GM12891 (cell line): ENCODE data around the gene TACC2.

Experiments
- DNase-seq: peaks from one replicate; pipeline ENCODE4 v3.0.0; 2011; ENCODE audit warnings: low spot score; ENCODE audit not compliant: insufficient read length
- FAIRE-seq: peaks from 2 replicates; lab custom pipeline; 2011; peaks lifted over from hg19 to GRCh38; lab: Jason Lieb, UNC
- PAX5 ChIP-seq: IDR thresholded peaks from 2 replicates; pipeline ENCODE4 v1.6.1; 2011; ENCODE audit warnings: low read length, moderate library complexity, mild to moderate bottlenecking; ENCODE audit not compliant: insufficient read depth, severe bottlenecking
- POLR2A ChIP-seq: IDR thresholded peaks from 2 replicates; pipeline ENCODE4 v1.6.1; 2011; ENCODE audit warnings: low read depth, low read length, control low read depth
- POLR2AphosphoS5 ChIP-seq: IDR thresholded peaks from 2 replicates; pipeline ENCODE4 v1.6.1; 2011; ENCODE audit warnings: low read depth, low read length, control low read depth
- POU2F2 ChIP-seq: IDR thresholded peaks from 2 replicates; pipeline ENCODE4 v1.6.1; 2011; ENCODE audit warnings: low read depth, mild to moderate bottlenecking, control low read depth, low read length, moderate library complexity
- SPI1 ChIP-seq: IDR thresholded peaks from 2 replicates; pipeline ENCODE4 v1.6.1; 2011; ENCODE audit warnings: low read depth, low read length, control low read depth
- TAF1 ChIP-seq: IDR thresholded peaks from 2 replicates; pipeline ENCODE4 v1.6.1; 2011; ENCODE audit warnings: low read depth, low read length, control low read depth

Gene TACC2

DNA sequence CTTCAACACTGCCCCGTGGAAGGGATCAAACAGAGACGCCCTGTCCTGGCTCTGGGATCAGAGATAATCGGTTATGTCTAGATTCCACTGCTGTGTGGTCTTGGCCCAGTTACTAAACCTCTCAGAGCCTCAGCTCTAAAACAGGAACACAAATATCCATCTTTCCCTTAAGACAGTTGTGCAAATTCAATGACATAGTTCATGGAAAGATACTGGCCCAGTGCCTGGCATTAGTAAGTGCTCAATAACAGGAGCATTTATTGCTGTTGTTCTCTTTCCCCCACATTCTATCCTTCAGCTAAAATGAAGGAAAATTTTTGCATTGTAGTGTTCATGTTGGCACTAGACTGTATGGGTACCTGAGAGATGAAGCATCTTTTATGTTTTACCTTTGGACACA is 58.6 kb downstream of the TACC2 start:
- TF ChIP-seq POU2F2 (no peak), PAX5 (no peak), TAF1 (no peak), POLR2AphosphoS5 (no peak), POLR2A (no peak), SPI1 (no peak)
- FAIRE-seq, result no peak

DNA sequence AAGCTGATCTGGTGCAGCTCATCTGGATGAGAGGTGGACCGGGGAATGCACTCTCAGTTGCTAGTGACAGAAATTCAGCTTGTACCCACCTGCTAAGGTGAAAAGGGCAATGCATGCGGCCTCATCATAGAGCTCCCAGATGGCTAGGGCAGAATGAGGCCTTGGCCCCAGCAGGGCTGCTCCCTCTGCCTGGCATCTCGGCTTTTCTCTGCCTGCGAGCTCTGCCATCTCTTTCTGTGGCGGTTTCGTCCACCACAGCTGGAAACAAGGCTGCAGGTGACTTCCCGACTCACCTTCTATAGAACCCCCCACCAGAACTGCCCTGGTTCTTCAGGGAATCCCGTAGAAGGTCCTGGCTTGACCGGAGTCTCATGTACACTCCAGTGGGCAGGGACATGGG is 60.1 kb downstream of the TACC2 start:
- TF ChIP-seq TAF1, result no peak
- no peak for TF ChIP-seq PAX5
- no peak for TF ChIP-seq POLR2AphosphoS5
- no peak for TF ChIP-seq SPI1
- no peak for TF ChIP-seq POU2F2
- FAIRE-seq (no peak), DNase-seq (no peak)

More for the DNA sequence above, 58.6 kb downstream of the TACC2 start:
- DNase-seq, result no peak

DNA sequence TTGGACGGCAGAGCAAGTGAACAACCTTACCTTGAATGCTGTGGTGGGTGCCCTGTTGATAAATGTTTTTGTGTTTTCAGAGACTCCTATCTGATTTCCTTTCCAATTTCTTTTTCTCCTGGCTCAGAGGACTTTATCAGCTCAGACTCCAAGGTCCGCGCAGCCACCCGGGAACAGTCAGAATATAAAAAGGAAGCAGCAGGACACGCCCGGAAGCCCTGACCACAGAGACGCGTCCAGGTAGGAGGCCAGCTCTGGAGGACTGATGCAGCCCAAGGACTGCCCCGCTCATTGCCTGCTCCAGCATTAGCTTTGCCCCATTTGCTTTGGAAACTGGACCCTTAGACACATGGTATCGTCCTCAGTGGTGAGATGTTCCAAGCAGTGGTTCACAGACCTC is 61.3 kb downstream of the TACC2 start:
- TF ChIP-seq TAF1, result no peak
- TF ChIP-seq SPI1, result no peak
- no peak for TF ChIP-seq POLR2AphosphoS5
- no peak for TF ChIP-seq POU2F2
- TF ChIP-seq POLR2A, result no peak
- FAIRE-seq (no peak), DNase-seq (no peak)

DNA sequence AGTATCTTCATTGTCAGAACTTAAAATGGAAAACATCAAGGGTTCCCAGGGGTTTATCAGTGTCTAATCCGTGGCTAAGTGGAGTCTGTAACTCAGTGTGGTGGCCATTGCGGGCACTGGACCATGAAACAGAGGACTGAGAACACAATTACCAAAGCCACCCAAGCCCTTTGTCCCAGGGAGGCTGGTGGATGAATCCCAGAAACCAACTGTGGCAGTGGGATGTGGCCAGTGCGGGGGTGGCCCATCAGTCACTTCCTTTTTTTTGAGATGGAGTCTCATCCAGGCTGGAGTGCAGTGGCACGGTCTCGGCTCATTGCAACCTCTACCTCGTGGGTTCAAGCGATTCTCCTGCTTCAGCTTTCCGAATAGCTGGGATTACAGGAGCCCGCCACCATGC is 61.8 kb downstream of the TACC2 start:
- TF ChIP-seq POU2F2, result no peak
- no peak for TF ChIP-seq POLR2A
- no peak for TF ChIP-seq PAX5
- no peak for TF ChIP-seq TAF1
- TF ChIP-seq SPI1, result no peak
- TF ChIP-seq POLR2AphosphoS5, result no peak
- FAIRE-seq, result no peak
- DNase-seq, result no peak

DNA sequence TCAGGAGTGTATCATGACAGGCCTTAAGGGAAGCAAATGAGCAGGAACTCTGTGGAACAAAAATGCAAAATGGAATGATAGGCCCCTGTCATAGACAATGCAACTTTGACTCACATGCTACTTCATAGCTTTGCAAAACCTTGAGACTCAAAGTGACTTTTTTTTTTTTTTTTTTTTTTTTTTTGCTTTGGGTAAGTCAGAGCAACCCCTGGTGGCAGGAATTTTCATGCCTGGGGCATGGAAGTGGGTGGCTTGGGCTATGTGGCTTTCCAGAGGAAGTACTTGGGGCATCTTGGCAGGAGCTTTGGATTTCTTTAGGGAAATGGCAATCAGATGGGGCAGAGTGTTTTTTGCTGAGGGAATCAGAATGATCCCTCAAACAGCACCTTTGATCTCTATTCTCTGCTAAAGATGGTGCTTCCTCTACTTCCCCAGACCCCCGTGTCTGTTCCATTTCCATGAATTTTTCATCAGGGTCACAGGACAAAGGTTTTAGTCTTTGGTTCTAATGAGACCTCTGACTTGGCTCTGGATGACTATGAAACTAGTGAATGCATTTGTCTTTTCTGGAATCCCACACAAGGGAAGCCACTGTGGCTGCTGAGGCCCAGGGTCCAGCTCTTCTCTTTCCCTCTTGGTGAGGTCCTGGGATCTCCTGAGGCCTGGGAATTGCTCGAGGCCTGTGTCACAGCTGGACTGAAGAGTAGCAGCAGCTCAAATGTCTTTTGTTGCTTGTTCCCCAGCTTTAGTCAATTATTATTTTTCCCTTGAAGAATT is 62.8 kb downstream of the TACC2 start:
- DNase-seq, result no peak
- no peak for FAIRE-seq
- TF ChIP-seq POLR2AphosphoS5 (no peak), SPI1 (no peak), POU2F2 (no peak), POLR2A (no peak), PAX5 (no peak), TAF1 (no peak)

DNA sequence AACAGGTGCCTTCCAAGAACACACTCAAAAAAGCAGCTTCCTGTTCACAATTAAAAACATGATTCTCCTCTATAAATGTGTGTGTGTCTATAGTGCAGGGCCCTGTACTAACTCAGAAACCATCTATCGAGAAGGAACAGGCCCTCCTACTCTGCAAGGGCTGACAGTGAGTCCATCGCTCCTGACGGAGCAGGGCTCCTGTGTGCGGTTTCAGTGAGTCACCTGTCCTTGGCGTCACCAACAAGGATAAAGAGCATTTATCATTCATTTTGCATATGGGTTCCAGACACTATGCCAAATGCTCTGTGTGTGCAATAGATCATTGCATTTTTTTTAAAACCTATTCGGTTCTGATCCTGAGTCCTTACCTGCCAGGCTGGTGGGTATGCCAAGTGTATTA is 63.7 kb downstream of the TACC2 start:
- no peak for TF ChIP-seq POLR2A
- TF ChIP-seq PAX5, result no peak
- no peak for TF ChIP-seq POLR2AphosphoS5
- TF ChIP-seq SPI1, result no peak
- no peak for TF ChIP-seq TAF1
- TF ChIP-seq POU2F2, result no peak

DNA sequence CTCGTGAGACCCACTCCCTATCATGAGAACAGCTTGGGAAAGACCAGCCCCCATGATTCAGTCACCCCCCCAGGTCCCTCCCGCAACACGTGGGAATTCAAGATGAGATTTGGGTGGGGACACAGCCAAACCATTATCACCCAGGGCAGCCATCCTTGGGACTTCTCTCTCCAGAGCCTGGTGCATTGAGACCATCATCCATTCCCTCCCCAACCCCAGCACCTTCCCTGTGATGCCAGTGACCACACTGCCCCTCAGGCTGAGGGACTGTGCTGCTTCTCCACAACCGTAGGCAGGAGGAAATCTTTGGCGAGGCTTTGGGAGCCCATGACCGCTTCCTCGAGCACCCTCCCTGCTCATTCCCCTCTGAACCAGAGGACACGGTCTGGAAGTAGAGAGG is 64.4 kb downstream of the TACC2 start:
- no peak for DNase-seq
- no peak for FAIRE-seq
- TF ChIP-seq PAX5 (no peak), POLR2A (no peak), SPI1 (no peak), POLR2AphosphoS5 (no peak), TAF1 (no peak), POU2F2 (no peak)

More for the DNA sequence above, 63.7 kb downstream of the TACC2 start:
- no peak for FAIRE-seq
- DNase-seq, result no peak

DNA sequence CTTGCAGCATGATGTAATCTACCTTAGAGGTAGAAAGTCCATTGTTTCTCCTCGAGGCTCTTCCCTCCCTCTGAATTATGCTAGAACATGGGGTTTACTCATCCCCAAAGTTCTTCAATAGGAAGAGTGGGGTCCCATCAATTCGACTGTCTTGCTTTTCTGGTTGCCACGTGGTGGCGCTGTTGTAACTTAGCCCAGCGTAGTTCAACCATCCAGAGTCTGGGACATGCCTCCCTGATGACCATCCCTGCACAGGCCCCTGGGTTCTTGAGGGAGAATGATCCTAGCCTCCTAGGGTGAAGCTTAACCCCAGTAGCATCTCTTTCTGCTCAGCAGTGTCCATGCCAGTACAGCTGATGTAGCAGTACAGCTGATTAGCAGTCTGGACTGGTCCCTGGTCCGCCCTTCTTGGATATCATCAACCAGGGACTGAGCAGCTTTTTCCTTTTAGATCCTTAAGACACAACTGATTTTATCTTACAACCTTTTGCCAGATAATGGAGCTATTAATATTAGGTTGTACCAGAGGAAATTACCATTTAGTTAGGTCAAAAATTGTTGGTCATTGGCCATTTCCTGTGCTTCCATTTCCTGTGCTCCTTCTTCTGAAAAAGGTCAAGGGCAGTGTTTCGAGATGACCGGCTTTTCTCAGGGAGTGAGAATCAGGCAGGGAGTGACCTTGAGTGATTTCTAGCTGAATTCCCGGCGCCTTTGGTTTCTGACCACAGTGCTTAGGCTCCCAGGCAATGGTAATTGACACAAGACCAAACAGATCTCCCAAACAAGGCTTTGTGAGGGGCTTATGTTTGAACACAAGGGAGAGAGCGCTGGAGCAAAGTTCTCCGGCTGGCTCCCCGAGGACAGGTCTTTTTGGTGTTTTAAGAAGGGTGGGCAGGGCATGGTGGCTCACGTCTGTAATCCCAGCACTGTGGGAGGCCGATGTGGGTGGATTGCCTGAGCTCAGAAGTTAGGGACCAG is 65.4 kb downstream of the TACC2 start:
- DNase-seq (no peak), FAIRE-seq (no peak)
- no peak for TF ChIP-seq POLR2AphosphoS5
- no peak for TF ChIP-seq SPI1
- no peak for TF ChIP-seq POU2F2
- TF ChIP-seq POLR2A, result no peak
- no peak for TF ChIP-seq TAF1
- TF ChIP-seq PAX5, result no peak

DNA sequence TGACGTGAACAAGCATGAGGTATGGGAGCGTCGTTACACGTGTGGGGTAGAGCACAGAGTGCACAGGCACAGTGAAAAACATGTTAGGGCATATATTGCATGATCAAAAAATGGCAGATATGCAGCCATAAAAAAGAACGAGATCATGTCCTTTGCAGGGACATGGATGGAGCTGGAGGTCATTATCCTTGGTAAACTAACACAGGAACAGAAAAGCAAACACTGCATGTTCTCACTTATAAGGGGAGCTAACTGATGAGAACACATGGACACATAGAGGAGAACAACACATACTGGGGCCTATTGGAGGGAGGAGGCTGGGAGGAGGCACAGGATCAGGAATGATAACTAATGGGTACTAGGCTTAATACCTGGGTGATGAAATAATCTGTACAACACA is 66.3 kb downstream of the TACC2 start:
- DNase-seq (no peak), FAIRE-seq (no peak)
- TF ChIP-seq SPI1 (no peak), POLR2A (no peak), PAX5 (no peak), POLR2AphosphoS5 (no peak), TAF1 (no peak), POU2F2 (no peak)
